ENCODE data around the gene KIRREL3.

GRCh38 chr11:126450806-126451205 is 549.8 kb downstream of the KIRREL3 start:
- TF ChIP-seq CTCF (IDR thresholded peaks at IDR 0.05) (no peak), POLR2A (IDR thresholded peaks at IDR 0.05) (no peak)
